ENCODE data around the gene PKHD1.

DNA sequence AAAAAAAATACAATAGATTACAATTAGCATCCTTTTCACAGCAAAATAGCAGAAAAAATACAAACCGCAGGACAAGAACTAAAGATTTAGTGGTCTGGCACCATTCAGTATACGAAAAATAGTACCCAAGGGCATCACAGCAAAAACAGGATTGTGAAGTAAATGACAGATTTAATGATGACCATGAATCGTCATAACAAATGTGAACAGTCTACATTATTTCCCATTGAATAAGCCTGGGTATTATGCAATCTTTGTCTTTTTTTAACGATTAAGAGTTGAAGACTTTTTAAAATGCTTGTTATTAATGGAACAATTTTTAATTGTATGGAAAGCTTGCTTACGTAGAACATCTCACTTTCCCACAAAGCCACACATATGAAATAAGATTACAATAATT lies 432.8 kb downstream of the PKHD1 start:
- TF ChIP-seq, protein P1, sequence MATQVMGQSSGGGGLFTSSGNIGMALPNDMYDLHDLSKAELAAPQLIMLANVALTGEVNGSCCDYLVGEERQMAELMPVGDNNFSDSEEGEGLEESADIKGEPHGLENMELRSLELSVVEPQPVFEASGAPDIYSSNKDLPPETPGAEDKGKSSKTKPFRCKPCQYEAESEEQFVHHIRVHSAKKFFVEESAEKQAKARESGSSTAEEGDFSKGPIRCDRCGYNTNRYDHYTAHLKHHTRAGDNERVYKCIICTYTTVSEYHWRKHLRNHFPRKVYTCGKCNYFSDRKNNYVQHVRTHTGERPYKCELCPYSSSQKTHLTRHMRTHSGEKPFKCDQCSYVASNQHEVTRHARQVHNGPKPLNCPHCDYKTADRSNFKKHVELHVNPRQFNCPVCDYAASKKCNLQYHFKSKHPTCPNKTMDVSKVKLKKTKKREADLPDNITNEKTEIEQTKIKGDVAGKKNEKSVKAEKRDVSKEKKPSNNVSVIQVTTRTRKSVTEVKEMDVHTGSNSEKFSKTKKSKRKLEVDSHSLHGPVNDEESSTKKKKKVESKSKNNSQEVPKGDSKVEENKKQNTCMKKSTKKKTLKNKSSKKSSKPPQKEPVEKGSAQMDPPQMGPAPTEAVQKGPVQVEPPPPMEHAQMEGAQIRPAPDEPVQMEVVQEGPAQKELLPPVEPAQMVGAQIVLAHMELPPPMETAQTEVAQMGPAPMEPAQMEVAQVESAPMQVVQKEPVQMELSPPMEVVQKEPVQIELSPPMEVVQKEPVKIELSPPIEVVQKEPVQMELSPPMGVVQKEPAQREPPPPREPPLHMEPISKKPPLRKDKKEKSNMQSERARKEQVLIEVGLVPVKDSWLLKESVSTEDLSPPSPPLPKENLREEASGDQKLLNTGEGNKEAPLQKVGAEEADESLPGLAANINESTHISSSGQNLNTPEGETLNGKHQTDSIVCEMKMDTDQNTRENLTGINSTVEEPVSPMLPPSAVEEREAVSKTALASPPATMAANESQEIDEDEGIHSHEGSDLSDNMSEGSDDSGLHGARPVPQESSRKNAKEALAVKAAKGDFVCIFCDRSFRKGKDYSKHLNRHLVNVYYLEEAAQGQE (IDR thresholded peaks at IDR 0.05; ENCODE audit: insufficient read depth in 1 of 2, low read depth in 2 of 2, low read length in 2 of 2) = no peak
- no peak for TF ChIP-seq POLR2AphosphoS5 (IDR thresholded peaks at IDR 0.05; ENCODE audit: low read depth, low read length)
